NCI-H774 (cell line): ENCODE data around the gene BCL2L12.
"Not testable (repeated sequence)": the region's sequence is repeated elsewhere in the genome, so short reads cannot be mapped to it uniquely, and the experiment has no call there.

ENCODE experiments used
- DNase-seq: peaks from one replicate; lab custom pipeline; 2025; lab: John Stamatoyannopoulos, UW

Gene BCL2L12, protein sequence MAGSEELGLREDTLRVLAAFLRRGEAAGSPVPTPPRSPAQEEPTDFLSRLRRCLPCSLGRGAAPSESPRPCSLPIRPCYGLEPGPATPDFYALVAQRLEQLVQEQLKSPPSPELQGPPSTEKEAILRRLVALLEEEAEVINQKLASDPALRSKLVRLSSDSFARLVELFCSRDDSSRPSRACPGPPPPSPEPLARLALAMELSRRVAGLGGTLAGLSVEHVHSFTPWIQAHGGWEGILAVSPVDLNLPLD

DNA sequence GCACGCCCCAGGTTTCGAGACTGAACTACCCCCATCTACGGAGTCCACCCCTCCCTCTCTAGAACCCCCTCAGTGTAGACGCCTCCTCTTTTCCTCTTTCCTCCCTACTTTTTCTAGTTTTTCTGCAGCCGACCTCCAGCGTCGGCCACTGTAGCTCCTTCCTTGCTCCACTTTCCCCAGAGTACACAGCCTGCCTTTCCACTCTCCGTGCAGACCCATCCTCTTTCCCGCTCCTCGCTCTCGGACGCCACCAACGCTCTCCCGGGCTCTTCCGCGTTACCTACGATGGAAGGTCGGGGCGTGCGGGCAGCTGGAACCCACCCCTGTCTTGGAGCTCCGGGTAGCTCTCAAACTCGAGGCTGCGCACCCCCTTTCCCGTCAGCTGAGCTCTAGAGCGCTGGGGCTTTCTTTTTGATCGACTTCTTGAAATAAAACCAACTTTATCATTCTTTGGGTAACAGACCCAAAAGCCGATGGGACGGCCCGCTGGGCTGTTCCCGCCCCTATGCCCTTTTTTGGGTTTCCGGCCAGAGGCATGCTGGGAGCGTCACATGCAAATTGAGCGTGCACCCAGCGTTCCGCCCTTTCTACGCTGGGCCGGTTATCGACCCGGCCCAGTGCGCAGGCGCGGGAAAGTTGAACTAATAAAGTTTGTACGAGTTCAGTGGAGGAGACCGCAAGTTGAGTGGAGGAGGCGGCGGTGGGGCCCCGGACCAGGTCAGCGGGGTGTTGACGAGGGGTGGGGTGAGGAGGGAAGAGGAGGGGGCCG is at the start of gene BCL2L12, which contains the start of gene IRF3:
Gene BCL2L12, plus strand, starts transcription at position 583 of the 769 bp plus-strand sequence. CDS start 760 bp downstream, outside the sequence.
Gene IRF3, minus strand, starts transcription at position 507 of the 769 bp plus-strand sequence. CDS start 1,019 bp downstream, outside the sequence.
- DNase-seq = peak; percentile 92

- DNase-seq = no peak
These were observed 49.2 kb upstream of the BCL2L12 start for GRCh38 chr19:49616532-49616931.

DNA sequence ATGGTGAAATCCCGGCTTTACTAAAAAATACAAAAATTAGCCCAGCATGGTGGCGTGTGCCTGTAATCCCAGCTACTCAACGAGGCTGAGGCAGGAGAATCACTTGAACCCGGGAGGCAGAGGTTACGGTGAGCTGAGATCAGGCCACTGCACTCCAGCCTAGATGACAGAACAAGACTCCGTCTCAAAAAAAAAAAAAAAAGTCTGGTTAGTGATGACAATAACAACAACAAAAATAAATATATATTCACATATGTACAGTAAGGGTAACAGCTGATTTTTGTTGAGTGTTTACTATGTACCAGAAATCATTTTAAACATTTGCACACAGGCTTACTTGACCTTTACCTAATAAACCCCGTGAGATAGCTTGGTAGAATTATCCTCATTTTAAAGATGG is 48.8 kb upstream of the BCL2L12 start:
- no peak for DNase-seq

GRCh38 chr19:49617860-49618259 is 47.9 kb upstream of the BCL2L12 start:
- DNase-seq = not testable (repeated sequence)

GRCh38 chr19:49624967-49625910 is 40.5 kb upstream of the BCL2L12 start:
- DNase-seq = no peak

DNA sequence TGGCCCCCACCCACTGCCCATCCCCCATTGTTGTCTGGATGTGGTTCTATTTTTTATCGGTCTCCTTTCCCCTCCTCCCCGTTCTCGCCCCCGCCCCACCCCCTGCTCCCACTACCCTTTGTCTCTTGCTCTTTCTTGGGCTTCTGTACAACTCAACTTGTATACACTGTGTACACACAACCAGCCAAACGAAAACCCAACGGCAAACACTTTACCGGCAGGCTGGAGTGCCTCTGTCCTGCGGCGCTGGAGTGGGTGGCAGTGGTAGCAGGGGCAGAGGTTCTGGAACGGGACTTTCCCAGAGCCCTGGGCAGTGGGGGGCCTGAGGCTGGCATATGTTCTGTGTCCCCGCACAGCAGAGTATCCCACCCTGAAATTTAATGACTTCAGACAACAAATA is 39.5 kb upstream of the BCL2L12 start:
- no peak for DNase-seq

GRCh38 chr19:49629659-49630058 is 36.1 kb upstream of the BCL2L12 start:
- no peak for DNase-seq

- no peak for DNase-seq
These were observed 34.6 kb upstream of the BCL2L12 start for GRCh38 chr19:49631014-49631588.

DNA sequence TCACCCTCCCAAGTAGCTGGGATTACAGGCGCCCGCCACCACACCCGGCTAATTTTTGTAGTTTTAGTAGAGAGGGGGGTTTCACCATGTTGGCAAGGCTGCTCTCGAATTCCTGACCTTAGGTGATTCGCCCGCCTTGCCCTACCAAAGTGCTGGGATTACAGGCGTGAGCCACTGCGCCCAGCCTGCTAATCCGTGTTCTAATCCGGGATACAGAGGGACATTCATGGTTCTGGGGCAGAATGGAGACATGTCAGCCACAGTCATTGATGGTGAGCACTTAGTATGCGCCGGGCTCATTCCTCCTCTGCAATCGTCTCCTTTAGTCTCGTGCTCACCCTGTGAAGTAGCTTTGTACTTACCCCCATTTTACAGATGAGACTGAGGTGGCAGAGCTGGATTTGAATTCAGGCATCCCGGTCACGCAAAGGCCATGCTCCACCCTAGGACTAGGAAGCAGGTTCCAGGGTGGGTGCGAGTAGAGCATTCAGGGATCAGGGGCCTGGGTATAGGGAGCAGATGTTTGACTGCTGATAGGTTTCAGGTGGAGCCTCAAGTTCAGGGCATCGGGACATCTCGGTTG is 34.0 kb upstream of the BCL2L12 start:
- DNase-seq = no peak

DNA sequence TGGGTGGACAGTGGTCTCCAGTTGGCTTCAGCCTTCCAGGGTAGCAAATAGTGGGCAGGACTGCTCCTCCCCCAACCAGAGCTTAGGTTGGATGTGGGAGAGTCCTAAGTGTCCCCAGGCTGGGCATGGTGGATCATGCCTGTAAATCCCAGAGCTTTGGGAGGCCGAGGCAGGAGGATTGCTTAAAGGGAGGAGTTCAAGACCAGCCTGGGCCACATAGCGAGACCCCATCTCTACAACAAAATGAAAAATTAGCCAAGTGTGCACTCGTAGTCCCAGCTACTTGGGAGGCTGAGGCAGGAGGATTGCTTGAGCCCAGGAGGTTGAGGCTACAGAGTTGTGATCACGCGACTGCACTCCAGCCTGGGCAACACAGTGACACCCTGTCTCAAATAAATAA is 33.2 kb upstream of the BCL2L12 start:
- no peak for DNase-seq

- DNase-seq = not testable (repeated sequence)
These were observed 32.5 kb upstream of the BCL2L12 start for GRCh38 chr19:49633273-49633672.

DNA sequence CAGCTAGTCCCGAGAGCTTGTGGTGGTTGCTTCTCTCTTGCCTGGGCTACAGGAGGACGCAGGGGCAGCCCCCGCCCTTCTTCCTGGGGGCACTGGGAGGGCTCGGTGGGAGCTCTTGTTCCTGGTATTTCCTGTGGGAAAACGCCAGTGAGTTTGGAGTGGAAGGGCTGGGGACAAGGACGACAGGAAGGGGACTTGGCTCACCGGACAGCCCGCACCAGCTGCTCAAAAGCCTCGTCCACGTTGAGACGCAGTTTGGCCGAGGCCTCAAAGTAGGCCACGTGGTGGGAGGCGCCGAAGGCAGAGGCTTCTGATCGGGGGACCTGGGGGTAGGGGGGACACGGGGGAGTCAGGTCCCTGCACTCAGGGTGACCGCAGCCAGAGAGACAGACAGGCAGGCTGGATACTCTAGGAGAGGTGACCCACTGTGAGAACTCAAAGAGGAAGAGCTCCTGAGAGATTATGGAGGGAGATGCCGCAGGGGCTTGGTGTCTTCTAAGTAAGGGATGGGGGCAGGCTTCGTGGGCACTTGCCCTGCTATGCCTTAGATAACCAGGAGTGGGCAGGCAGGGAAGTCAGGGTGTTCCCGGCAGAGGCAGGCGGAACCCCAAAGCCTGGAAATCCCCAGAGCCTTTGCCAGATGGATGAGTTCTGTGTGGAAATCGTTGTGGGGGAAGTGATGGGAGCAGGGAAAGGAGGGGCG is 30.1 kb upstream of the BCL2L12 start:
- no peak for DNase-seq

GRCh38 chr19:49636233-49636932 is 29.4 kb upstream of the BCL2L12 start:
- DNase-seq = no peak

DNA sequence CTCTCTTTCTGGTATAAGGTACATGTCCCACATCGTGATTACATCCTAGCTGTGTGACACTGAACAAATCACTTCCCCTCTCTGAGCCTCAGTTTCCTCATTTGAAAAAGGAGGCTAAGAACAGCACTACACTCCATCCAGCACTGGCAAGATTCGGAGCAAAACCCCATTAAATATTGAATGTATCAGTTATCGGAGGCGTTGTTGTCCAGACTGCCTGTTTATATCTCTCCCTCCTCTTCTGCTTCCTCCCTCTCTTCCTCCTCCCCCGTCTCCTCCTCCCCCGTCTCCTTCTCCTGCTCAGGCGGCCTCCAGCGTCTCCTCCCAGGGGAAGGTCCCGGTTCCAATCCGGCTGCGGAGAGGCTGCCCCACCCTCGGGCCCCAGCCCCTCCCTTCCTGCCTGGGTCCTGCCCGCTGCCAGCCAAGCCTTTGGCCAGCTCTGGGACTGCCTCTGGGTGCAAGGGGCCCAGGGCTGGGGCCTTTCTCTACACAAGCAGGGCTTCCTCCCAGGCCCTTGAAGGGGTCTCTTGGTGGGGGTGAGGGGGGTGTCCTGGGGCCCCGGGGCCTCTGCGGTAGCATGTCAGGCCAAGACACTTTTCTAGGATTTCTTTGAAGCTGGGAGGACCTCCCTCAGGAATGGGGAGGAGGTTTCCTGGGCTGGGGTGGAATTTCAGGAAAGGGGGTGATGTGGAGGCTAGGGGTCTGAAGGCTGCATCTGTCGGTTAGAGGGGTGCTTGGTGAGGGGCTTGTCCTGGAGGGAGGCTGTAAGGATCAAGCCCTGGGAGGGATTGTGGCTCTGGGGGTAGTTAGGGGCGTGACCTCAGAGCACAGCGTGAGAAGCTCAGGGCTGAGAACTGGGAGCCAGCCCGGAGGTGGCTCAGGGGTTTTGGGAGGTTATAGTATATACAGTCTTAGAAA is 27.7 kb upstream of the BCL2L12 start:
- no peak for DNase-seq

DNA sequence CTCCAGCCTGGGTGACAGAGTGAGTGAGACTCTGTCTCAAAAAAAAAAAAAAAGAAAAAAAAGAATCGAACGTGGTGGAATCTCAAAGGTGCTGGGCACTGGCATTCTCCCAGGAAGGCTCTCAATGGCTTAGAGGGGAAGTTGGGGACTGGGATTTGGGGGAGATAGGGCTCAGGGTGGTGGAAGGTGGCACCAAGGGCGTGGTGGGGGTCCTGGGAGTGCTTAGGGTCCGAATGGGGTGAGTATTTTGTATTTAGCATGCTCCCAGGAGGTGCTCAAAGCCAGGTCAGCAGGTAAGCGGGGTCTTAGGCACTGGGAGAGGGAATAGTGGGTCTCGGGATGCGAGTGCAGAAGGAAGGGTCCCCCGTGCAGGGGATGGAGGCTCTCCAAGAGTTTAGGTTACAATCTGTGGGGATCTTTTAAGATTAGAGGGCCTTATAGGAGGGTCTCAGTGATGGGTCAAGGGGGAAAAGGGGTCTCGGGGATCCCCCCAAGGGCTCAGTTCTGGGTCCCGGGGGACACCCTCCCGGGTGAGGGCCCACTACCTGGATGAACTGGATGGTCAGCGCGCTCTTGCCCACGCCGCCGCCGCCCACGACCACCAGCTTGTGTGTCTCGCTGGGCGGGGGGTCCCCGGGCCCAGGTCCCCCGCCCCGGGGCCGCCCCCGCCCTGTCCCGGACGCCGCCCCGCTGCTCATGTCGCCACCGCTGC is 26.2 kb upstream of the BCL2L12 start:
- DNase-seq = no peak

GRCh38 chr19:49640113-49640898 is 25.4 kb upstream of the BCL2L12 start, which contains the start of gene RRAS:
Gene RRAS (minus strand): TSS chr19:49640143. CDS start chr19:49640098, 45 bp downstream.
- peak; percentile 99 for DNase-seq

DNA sequence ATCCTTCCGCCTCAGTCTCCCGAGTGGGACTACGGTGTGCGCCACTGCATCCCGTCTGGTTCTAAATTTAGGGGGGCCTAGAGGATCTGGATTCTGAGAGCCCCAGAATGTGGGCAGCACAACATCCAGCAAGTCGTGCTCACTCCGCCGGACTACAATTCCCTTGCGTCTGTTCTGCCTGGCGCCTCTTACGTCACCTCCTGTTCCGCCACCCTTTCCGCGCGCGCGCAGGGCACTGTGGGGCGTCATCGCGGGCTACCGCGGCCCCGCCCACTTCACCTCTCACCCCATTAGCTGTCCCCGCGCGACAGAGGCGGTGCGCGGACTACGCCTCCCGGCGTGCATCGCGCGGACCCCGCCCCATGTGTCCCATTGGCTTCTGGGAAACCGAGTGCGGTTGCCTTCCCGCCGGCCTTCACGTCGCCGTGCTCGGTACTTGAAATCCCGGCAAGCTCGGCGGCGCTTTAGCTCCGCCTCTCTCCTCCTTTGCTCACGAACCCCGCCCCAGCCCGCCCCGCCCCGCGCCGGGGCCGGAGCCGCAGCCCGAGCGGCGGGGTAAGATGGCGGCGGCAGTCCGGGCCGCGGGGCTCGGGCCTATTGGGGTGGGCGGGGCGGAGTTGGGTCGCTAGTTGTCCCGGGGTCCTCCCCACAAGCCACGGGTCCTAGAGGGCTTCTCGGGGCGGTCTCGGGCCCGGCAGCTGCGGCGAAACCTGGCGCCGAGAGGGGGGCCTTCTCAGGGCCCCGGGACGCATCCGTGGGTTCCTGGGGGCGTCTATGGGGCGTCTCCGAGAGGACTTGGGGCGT is 23.8 kb upstream of the BCL2L12 start, which contains the start of gene SCAF1:
Gene SCAF1, plus strand, starts transcription at position 522 of the 804 bp plus-strand sequence. CDS start 2,818 bp downstream, outside the sequence.
- peak; percentile 99 for DNase-seq
